Measurements from ENCODE around the gene HS3ST2. TPM values are rescaled to one million over a fixed set of nuclear protein-coding genes. Genes with fewer than 3 reads are reported as not detected.
"Not testable (repeated sequence)": the region's sequence is repeated elsewhere in the genome, so short reads cannot be mapped to it uniquely, and the experiment has no call there.

Gene HS3ST2
- total RNA-seq, 2 donors from 2014 or later, result 1.6 to 2.3 TPM

DNA sequence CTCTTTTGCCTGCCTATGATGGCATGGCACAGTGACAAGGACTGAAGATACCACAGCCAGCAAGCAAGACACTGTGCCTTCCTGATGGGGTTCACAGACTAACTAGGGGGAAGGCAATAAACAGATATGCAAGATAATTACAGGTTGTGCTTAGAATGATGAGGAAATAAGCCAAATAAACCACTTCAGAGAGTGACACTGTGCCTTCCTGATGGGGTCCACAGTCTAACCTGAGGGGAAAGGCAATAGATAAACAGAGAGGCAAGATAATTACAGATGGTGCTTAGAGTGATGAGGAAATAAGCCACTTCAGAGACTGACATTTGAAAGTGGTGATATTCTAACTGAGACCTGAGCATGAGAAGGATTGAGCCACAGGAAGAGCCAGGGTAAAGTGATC, 84.2 kb downstream of the HS3ST2 start:
- Histone ChIP-seq H3K27me3 (no peaks in the 10 kb centered on the region), H3K4me1 (peaks cover 0 to 5% of the 10 kb centered on the region in 2 donors), H3K36me3 (no peaks in the 10 kb centered on the region), H3K9me3 (peaks cover 0 to 5% of the 10 kb centered on the region in 2 donors), H3K27ac (no peak overlapping the region), H3K4me3 (no peak overlapping the region)
- DNase-seq (ENCODE audit: low spot score), result no peak
- TF ChIP-seq, protein P1, sequence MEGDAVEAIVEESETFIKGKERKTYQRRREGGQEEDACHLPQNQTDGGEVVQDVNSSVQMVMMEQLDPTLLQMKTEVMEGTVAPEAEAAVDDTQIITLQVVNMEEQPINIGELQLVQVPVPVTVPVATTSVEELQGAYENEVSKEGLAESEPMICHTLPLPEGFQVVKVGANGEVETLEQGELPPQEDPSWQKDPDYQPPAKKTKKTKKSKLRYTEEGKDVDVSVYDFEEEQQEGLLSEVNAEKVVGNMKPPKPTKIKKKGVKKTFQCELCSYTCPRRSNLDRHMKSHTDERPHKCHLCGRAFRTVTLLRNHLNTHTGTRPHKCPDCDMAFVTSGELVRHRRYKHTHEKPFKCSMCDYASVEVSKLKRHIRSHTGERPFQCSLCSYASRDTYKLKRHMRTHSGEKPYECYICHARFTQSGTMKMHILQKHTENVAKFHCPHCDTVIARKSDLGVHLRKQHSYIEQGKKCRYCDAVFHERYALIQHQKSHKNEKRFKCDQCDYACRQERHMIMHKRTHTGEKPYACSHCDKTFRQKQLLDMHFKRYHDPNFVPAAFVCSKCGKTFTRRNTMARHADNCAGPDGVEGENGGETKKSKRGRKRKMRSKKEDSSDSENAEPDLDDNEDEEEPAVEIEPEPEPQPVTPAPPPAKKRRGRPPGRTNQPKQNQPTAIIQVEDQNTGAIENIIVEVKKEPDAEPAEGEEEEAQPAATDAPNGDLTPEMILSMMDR (IDR thresholded peaks at IDR 0.05), result no peak

- TF ChIP-seq, protein P1 (IDR thresholded peaks at IDR 0.05), result peak; percentile 73 to 95
- H3K4me1 ChIP-seq, result peaks cover 0 to 5% of the 10 kb centered on the region in 2 donors
- peaks cover 0 to 5% of the 10 kb centered on the region in 2 donors for H3K9me3 ChIP-seq
- no peaks in the 10 kb centered on the region for H3K27me3 ChIP-seq
- H3K4me3 ChIP-seq, result no peak overlapping the region
- DNase-seq (ENCODE audit: low spot score), result peak; percentile 68
- no peaks in the 10 kb centered on the region for H3K36me3 ChIP-seq
- no peak overlapping the region for H3K27ac ChIP-seq
Observed at GRCh38 chr16:22898874-22899348, 84.9 kb downstream of the HS3ST2 start.

DNA sequence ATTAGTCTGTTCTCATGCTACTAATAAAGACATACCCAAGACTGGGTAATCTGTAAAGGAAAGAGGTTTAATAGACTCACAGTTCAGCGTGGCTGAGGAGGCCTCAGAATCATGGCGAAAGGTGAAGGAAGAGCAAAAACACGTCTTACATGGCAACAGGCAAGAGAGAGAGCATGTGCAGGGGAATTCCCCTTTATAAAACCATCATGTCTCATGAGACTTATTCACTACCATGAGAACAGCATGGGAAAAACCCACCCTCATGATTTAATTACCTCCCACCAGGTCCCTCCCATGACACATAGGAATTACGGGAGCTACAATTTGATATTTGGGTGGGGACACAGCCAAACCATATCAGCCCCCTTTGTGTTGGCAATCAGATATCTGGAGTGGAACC, 85.6 kb downstream of the HS3ST2 start:
- not testable (repeated sequence) for H3K27ac ChIP-seq; H3K4me3 ChIP-seq; DNase-seq (ENCODE audit: low spot score); H3K36me3 ChIP-seq; H3K4me1 ChIP-seq; H3K27me3 ChIP-seq; H3K9me3 ChIP-seq

DNA sequence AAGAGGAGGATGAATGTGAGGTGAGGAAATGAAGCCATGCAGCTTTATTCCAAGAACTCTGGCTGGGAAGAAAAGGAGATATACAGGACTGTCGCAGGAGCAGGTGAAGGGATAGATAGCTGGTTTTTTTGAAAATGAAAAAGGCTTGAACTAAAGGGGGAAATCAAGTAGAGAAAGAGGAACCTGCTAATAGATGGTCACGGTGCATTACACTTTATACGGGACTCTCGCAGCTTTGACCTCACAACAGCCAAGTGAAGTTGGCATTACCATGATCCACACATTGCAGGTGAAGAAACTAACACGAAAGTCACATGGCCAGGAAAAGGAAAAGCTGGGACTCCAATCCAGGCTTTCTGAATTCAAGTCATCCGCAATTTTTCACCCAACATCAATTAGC, 86.9 kb downstream of the HS3ST2 start:
- peaks cover 0 to 5% of the 10 kb centered on the region in 2 donors for H3K4me1 ChIP-seq
- DNase-seq (ENCODE audit: low spot score), result no peak
- no peak overlapping the region for H3K4me3 ChIP-seq
- H3K27ac ChIP-seq, result no peak overlapping the region
- peaks cover 0 to 5% of the 10 kb centered on the region in 2 donors for H3K9me3 ChIP-seq
- H3K27me3 ChIP-seq, result no peaks in the 10 kb centered on the region
- TF ChIP-seq, protein P1 (IDR thresholded peaks at IDR 0.05), result no peak
- no peaks in the 10 kb centered on the region for H3K36me3 ChIP-seq

GRCh38 chr16:22901563-22901962, 87.6 kb downstream of the HS3ST2 start:
- H3K27me3 ChIP-seq, result no peaks in the 10 kb centered on the region
- TF ChIP-seq, protein P1 (IDR thresholded peaks at IDR 0.05), result no peak
- peaks cover 0 to 5% of the 10 kb centered on the region in 2 donors for H3K9me3 ChIP-seq
- no peak for DNase-seq (ENCODE audit: low spot score)
- H3K4me1 ChIP-seq, result peaks cover 0 to 5% of the 10 kb centered on the region in 2 donors
- no peak overlapping the region for H3K27ac ChIP-seq
- no peak overlapping the region for H3K4me3 ChIP-seq
- H3K36me3 ChIP-seq, result no peaks in the 10 kb centered on the region

GRCh38 chr16:22903716-22904115, 89.8 kb downstream of the HS3ST2 start:
- Histone ChIP-seq H3K36me3 (no peaks in the 10 kb centered on the region), H3K9me3 (peaks cover 0 to 5% of the 10 kb centered on the region in 2 donors), H3K4me3 (no peak overlapping the region), H3K27ac (no peak overlapping the region), H3K27me3 (no peaks in the 10 kb centered on the region), H3K4me1 (peaks cover 0 to 5% of the 10 kb centered on the region in 2 donors)
- TF ChIP-seq, protein P1 (IDR thresholded peaks at IDR 0.05), result no peak
- no peak for DNase-seq (ENCODE audit: low spot score)

Data from right atrium auricular region (tissue), 2 donors.